ENCODE results near the gene ZIC4.

The ZIC4 gene

DNA sequence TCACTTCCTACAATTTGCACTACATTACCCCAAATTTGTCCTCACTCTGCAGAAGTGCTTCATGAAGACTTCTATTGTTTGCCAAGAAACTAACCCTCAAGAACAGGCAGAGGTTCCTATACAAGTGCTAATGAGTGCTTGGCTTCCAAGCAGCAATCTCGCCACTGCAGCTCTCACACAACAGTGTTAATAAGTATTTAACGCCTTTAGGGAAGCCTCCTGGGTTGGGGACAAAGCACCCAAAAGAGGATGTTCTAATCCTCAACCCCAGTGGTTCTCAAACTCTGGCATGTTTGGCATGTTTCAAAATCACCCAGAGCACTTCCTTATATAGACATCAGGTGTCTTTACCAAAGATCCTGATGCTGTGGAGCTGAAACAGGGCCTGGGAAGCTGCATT is 64.6 kb downstream of the ZIC4 start:
- no peak for DNase-seq

DNA sequence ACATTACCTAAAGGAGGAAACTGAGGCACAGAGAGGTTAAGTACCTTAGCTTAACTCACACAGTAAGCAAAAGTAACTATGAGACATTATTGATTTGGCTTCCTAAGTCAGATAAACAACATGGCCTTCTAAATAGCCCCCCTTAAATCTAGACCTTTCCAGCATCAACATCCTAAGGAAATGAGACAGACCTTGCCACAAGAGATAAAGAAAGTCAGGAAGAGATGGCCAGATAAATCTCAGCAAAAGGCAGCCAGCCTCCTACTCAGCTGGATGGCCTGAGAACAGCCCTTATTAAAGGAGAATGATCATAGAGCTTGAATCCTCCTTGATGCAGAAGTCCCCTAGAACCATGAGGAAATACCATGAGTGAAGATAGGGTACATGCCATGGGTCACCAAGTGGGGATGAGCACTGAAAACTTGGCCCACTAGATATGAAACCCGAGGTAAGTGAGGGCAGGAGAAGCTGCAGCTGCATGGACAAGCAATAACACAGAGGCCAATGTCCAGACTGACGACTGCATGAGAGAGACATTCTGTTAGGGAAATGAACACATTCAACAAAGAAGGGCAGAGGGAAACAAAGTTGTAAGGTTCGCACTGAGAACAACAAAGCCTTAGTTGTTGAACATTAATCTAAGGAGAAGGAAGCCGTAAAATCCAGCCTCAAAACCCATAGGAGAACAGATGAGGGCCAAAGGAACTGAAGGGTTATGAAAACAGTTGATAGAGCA is 69.6 kb downstream of the ZIC4 start:
- no peak for DNase-seq
